ENCODE results near the gene PKHD1.

Gene PKHD1

GRCh38 chr6:51908243-51908642 lies 179.2 kb downstream of the PKHD1 start:
- DNase-seq (ENCODE audit: low read depth): no peak
- H3K4me3 ChIP-seq (ENCODE audit: low read depth, low read length): no peak overlapping the region
- TF ChIP-seq, protein P1, sequence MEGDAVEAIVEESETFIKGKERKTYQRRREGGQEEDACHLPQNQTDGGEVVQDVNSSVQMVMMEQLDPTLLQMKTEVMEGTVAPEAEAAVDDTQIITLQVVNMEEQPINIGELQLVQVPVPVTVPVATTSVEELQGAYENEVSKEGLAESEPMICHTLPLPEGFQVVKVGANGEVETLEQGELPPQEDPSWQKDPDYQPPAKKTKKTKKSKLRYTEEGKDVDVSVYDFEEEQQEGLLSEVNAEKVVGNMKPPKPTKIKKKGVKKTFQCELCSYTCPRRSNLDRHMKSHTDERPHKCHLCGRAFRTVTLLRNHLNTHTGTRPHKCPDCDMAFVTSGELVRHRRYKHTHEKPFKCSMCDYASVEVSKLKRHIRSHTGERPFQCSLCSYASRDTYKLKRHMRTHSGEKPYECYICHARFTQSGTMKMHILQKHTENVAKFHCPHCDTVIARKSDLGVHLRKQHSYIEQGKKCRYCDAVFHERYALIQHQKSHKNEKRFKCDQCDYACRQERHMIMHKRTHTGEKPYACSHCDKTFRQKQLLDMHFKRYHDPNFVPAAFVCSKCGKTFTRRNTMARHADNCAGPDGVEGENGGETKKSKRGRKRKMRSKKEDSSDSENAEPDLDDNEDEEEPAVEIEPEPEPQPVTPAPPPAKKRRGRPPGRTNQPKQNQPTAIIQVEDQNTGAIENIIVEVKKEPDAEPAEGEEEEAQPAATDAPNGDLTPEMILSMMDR (IDR thresholded peaks at IDR 0.05; ENCODE audit: insufficient read depth, low read depth, low read length, missing control alignments): no peak

GRCh38 chr6:51901766-51902764 lies 185.3 kb downstream of the PKHD1 start:
- H3K4me3 ChIP-seq (ENCODE audit: low read depth, low read length): no peak overlapping the region
- no peak for DNase-seq (ENCODE audit: low read depth)
- TF ChIP-seq, protein P1 (IDR thresholded peaks at IDR 0.05; ENCODE audit: insufficient read depth, low read depth, low read length, missing control alignments): no peak

DNA sequence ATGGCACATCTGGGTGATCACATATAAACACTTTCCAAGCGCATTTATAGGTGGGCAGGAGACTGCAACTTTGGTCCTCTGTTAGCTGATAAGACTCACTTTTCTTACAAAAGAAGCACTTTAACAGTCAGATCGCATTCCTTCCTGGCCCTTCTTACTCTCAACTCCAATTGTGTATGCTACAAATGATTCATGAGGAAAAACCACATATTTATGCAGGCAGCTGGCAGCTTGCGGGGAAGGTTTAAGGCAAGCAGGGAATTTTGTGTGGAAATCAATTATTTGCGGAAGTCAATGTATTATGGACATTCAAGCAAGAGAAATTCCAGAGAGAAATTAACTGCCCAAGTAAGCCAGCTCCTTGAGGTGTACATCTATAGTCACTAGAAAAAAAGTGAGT lies 194.0 kb downstream of the PKHD1 start:
- DNase-seq (ENCODE audit: low read depth): no peak
- H3K4me3 ChIP-seq (ENCODE audit: low read depth, low read length): no peak overlapping the region
- TF ChIP-seq, protein P1 (IDR thresholded peaks at IDR 0.05; ENCODE audit: insufficient read depth, low read depth, low read length, missing control alignments): no peak

- peak; percentile 8 for DNase-seq (ENCODE audit: low read depth)
- no peak overlapping the region for H3K4me3 ChIP-seq (ENCODE audit: low read depth, low read length)
- TF ChIP-seq, protein P1 (IDR thresholded peaks at IDR 0.05; ENCODE audit: insufficient read depth, low read depth, low read length, missing control alignments): no peak
These were observed 194.7 kb downstream of the PKHD1 start for GRCh38 chr6:51892750-51893149.

GRCh38 chr6:51892339-51892738 lies 195.1 kb downstream of the PKHD1 start:
- TF ChIP-seq, protein P1 (IDR thresholded peaks at IDR 0.05; ENCODE audit: insufficient read depth, low read depth, low read length, missing control alignments): no peak
- DNase-seq (ENCODE audit: low read depth): no peak
- H3K4me3 ChIP-seq (ENCODE audit: low read depth, low read length): no peak overlapping the region

DNA sequence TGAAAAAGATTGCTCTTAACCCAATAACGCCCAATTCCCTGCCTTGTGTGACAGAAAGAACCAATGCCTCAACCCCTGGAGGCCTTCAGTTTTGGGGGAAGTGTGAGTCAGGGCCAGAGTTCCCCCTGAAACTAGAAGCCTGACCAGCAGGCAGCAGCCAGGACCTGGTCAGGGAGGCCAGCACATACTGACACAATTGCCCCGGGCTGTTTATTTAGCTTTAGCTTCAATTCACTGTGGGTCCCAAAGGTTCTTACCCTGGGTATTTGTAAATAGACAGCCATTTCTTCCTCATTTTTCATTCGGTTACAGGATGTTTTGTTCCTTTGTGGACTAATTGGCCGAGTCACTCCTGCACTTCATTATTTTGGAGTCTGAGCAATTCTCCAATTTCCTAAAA lies 195.6 kb downstream of the PKHD1 start:
- TF ChIP-seq, protein P1 (IDR thresholded peaks at IDR 0.05; ENCODE audit: insufficient read depth, low read depth, low read length, missing control alignments): no peak
- no peak overlapping the region for H3K4me3 ChIP-seq (ENCODE audit: low read depth, low read length)
- DNase-seq (ENCODE audit: low read depth): no peak

Measured in GM12865 (cell line).